GM23338 (cell line): Measurements from ENCODE around the gene ATP4A. TPM values are rescaled to one million over a fixed set of nuclear protein-coding genes. Genes with fewer than 3 reads are reported as not detected.

Experiments
- ATAC-seq: fragments of 200-7000 bp; cut with Tn5 transposase; 3 replicates; pipeline ENCODE4 v1.9.1; 2020
- DNase-seq: peaks from one replicate; pipeline ENCODE4 v3.0.0-alpha.2; 2015; ENCODE audit warnings: low spot score
- H2AFZ ChIP-seq: fragments of 200-600 bp; sonication (generic); 2 replicates; pipeline ENCODE4 v1.8.0; 2016; ENCODE audit warnings: antibody characterized with exemption, mild to moderate bottlenecking, moderate library complexity
- H3F3A ChIP-seq: fragments of 200-600 bp; sonication (generic); replicated peaks from 2 replicates; pipeline ENCODE4 v1.8.0; 2017; ENCODE audit warnings: antibody characterized with exemption, mixed run types, low read depth
- H3K27ac ChIP-seq: fragments of 200-600 bp; sonication (generic); 2 replicates; pipeline ENCODE4 v1.6.1; 2016; ENCODE audit warnings: low read depth
- H3K27me3 ChIP-seq: fragments of 200-600 bp; sonication (generic); 2 replicates; pipeline ENCODE4 v1.8.0; 2016; ENCODE audit warnings: mild to moderate bottlenecking, mixed run types, moderate library complexity; ENCODE audit not compliant: insufficient read depth
- H3K36me3 ChIP-seq: fragments of 200-600 bp; sonication (generic); 2 replicates; pipeline ENCODE4 v1.8.0; 2016; ENCODE audit warnings: mild to moderate bottlenecking; ENCODE audit not compliant: insufficient read depth
- H3K4me1 ChIP-seq: fragments of 200-600 bp; sonication (generic); 2 replicates; pipeline ENCODE4 v1.8.0; 2016; ENCODE audit warnings: mild to moderate bottlenecking, moderate library complexity; ENCODE audit not compliant: insufficient read depth
- H3K4me2 ChIP-seq: fragments of 200-600 bp; sonication (generic); 2 replicates; pipeline ENCODE4 v1.7.1; 2017; ENCODE audit warnings: mixed run types
- H3K4me3 ChIP-seq: fragments of 200-600 bp; sonication (generic); 2 replicates; pipeline ENCODE4 v1.6.1; 2016; ENCODE audit warnings: mixed run types
- H3K79me2 ChIP-seq: fragments of 200-600 bp; sonication (generic); replicated peaks from 2 replicates; pipeline ENCODE4 v1.8.0; 2017; ENCODE audit warnings: mild to moderate bottlenecking; ENCODE audit not compliant: insufficient read depth
- H3K9me2 ChIP-seq: fragments of 200-600 bp; sonication (generic); 2 replicates; pipeline ENCODE4 v1.8.0; 2017; ENCODE audit not compliant: insufficient read depth
- H4K20me1 ChIP-seq: fragments of 200-600 bp; sonication (generic); replicated peaks from 2 replicates; pipeline ENCODE4 v1.8.0; 2017; ENCODE audit warnings: mild to moderate bottlenecking; ENCODE audit not compliant: insufficient read depth
- H3K27ac Mint-ChIP-seq: 2 replicates; pipeline ENCODE4 v1.8.0; 2020; ENCODE audit warnings: inconsistent platforms, mild to moderate bottlenecking, moderate library complexity, mixed read lengths
- H3K27me3 Mint-ChIP-seq: 3 replicates; pipeline ENCODE4 v1.8.0; 2022; ENCODE audit warnings: low read depth, mild to moderate bottlenecking, moderate library complexity, mixed read lengths, inconsistent platforms; ENCODE audit not compliant: insufficient read depth, poor library complexity
- H3K36me3 Mint-ChIP-seq: 3 replicates; pipeline ENCODE4 v1.8.0; 2021; ENCODE audit warnings: low read depth, mild to moderate bottlenecking, inconsistent platforms, moderate library complexity, mixed read lengths
- H3K4me1 Mint-ChIP-seq: 3 replicates; pipeline ENCODE4 v1.8.0; 2020; ENCODE audit warnings: mild to moderate bottlenecking, inconsistent platforms, mixed read lengths
- H3K4me3 Mint-ChIP-seq: 3 replicates; pipeline ENCODE4 v1.8.0; 2021; ENCODE audit warnings: moderate library complexity, mild to moderate bottlenecking, inconsistent platforms, mixed read lengths
- H3K9me3 Mint-ChIP-seq: 3 replicates; pipeline ENCODE4 v1.8.0; 2020; ENCODE audit warnings: moderate library complexity, mild to moderate bottlenecking, inconsistent platforms, mixed read lengths
- CREB1 ChIP-seq: fragments of 250-450 bp; sonication (Bioruptor Pico); IDR thresholded peaks from 2 replicates; pipeline ENCODE4 v1.5.0; 2020; ENCODE audit warnings: low read depth, mild to moderate bottlenecking, moderate library complexity
- EZH2 ChIP-seq: fragments of 200-600 bp; sonication (generic); IDR thresholded peaks from one replicate; pipeline ENCODE4 v1.8.0; 2017; ENCODE audit warnings: antibody characterized with exemption, mild to moderate bottlenecking, low read depth; ENCODE audit not compliant: unreplicated experiment
- EZH2phosphoT487 ChIP-seq: fragments of 200-600 bp; sonication (generic); IDR thresholded peaks from one replicate; pipeline ENCODE4 v1.8.1; 2018; ENCODE audit warnings: antibody characterized with exemption; ENCODE audit not compliant: unreplicated experiment
- JUNB ChIP-seq: IDR thresholded peaks from one replicate; pipeline ENCODE4 v1.6.1; 2016; ENCODE audit warnings: antibody characterized with exemption; ENCODE audit not compliant: unreplicated experiment
- NANOG ChIP-seq: IDR thresholded peaks from 2 replicates; pipeline ENCODE4 v1.6.1; 2016; ENCODE audit warnings: antibody characterized with exemption, borderline replicate concordance
- POLR2AphosphoS5 ChIP-seq: IDR thresholded peaks from 2 replicates; pipeline ENCODE4 v1.6.1; 2016; ENCODE audit warnings: antibody characterized with exemption, low read depth
- STAT1 ChIP-seq: IDR thresholded peaks from one replicate; pipeline ENCODE4 v1.6.1; 2016; ENCODE audit warnings: antibody characterized with exemption; ENCODE audit not compliant: unreplicated experiment
- ZNF114 ChIP-seq: fragments of 250-450 bp; sonication (Bioruptor Pico); IDR thresholded peaks from 2 replicates; pipeline ENCODE4 v1.5.0; 2020; ENCODE audit warnings: mild to moderate bottlenecking, moderate library complexity
- ZNF331 ChIP-seq: fragments of 250-450 bp; sonication (Bioruptor Pico); IDR thresholded peaks from 2 replicates; pipeline ENCODE4 v1.5.0; 2020; ENCODE audit warnings: low read depth, mild to moderate bottlenecking, moderate library complexity
- polyA plus RNA-seq: library from polyadenylated mRNA; unstranded; fragments of >200 nt; fragmentation: Nextera tagmentation; extraction: Ambion mirVana; gene quantifications from 2 replicates; pipeline ENCODE4 v1.2.1, GENCODE V29; 2016
- total RNA-seq: library from RNA; depleted of rRNA; stranded (reverse); fragments of >200 nt; shearing (Covaris generic); gene quantifications from 2 replicates; pipeline ENCODE4 v1.2.3, GENCODE V29; 2014
- TF ChIP-seq, protein P1 (sequence below): IDR thresholded peaks from 2 replicates; pipeline ENCODE4 v1.6.1; 2016; ENCODE audit warnings: antibody characterized with exemption
- TF ChIP-seq, protein P2 (sequence below): fragments of 250-450 bp; sonication (Bioruptor Pico); IDR thresholded peaks from 2 replicates; pipeline ENCODE4 v1.5.0; 2020; ENCODE audit warnings: mild to moderate bottlenecking, moderate library complexity
- TF ChIP-seq, protein P3 (sequence below): IDR thresholded peaks from one replicate; pipeline ENCODE4 v1.6.1; 2018; ENCODE audit warnings: antibody characterized with exemption; ENCODE audit not compliant: unreplicated experiment
- TF ChIP-seq, protein P4 (sequence below), 2 experiments: fragments of 200-600 bp in 1 of 2; sonication (generic) in 1 of 2; conservative IDR thresholded peaks; 2 replicates each; pipeline versions ENCODE4 v1.5.1 to v1.6.1; 2016 to 2017; ENCODE audit warnings: antibody characterized with exemption in 2 of 2, low read depth in 2 of 2, mild to moderate bottlenecking in 2 of 2, moderate library complexity in 1 of 2

ATP4A gene
- total and polyA plus RNA-seq, 2 experiments from 2014 or later, result 0.61 to 0.63 TPM

DNA sequence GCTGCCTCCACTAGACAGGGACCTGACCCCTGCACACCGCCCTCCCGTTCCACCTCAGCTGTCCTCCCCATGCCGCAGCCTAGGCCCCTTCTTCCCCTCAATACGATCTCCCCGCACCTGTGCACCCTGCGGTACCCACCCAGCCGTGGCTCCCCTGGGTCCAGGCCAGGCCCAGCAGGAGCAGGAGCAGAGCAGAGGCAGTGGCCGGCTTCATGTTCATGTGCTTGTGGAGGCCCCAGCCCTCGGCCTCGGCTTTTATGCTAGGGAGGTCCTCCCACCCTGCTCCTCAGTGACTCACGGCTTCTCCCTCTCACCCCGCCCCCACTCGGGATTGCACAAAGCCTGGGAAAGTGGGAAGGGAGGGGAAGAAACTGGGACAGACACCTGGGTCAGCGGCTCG lies 61.8 kb downstream of the ATP4A start:
- no peak overlapping the region for H3K4me3 Mint-ChIP-seq
- no peaks in the 10 kb centered on the region for H3K9me3 Mint-ChIP-seq
- Histone ChIP-seq H2AFZ (no peak overlapping the region), H3K4me2 (no peak overlapping the region), H3K9me2 (no peaks in the 10 kb centered on the region), H3K27ac (no peak overlapping the region), H3K79me2 (0 out of 2 replicates have a peak, but pooled peaks cover 5% of the 10 kb centered on the region), H3K36me3 (peaks cover 29% of the 10 kb centered on the region), H3K4me1 (no peaks in the 10 kb centered on the region), H3K4me3 (no peak overlapping the region), H3K27me3 (no peaks in the 10 kb centered on the region), H3F3A (peaks cover 9% of the 10 kb centered on the region; the same call in 1 of the 2 replicates), H4K20me1 (peaks cover 13% of the 10 kb centered on the region)
- peaks cover 23% of the 10 kb centered on the region for H3K27me3 Mint-ChIP-seq
- H3K27ac Mint-ChIP-seq, result peak overlapping the region; percentile 56; the same call in 1 of the 2 replicates
- DNase-seq, result no peak
- H3K4me1 Mint-ChIP-seq, result peaks cover 14% of the 10 kb centered on the region
- H3K36me3 Mint-ChIP-seq, result peaks cover 94% of the 10 kb centered on the region
- TF ChIP-seq, protein P1, sequence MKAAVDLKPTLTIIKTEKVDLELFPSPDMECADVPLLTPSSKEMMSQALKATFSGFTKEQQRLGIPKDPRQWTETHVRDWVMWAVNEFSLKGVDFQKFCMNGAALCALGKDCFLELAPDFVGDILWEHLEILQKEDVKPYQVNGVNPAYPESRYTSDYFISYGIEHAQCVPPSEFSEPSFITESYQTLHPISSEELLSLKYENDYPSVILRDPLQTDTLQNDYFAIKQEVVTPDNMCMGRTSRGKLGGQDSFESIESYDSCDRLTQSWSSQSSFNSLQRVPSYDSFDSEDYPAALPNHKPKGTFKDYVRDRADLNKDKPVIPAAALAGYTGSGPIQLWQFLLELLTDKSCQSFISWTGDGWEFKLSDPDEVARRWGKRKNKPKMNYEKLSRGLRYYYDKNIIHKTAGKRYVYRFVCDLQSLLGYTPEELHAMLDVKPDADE, result no peak
- TF ChIP-seq STAT1 (no peak), EZH2phosphoT487 (no peak), ZNF114 (no peak), JUNB (no peak), ZNF331 (CRISPR knock-in tag) (no peak), EZH2 (no peak), CREB1 (no peak), POLR2AphosphoS5 (no peak), NANOG (no peak)
- TF ChIP-seq, protein P2, sequence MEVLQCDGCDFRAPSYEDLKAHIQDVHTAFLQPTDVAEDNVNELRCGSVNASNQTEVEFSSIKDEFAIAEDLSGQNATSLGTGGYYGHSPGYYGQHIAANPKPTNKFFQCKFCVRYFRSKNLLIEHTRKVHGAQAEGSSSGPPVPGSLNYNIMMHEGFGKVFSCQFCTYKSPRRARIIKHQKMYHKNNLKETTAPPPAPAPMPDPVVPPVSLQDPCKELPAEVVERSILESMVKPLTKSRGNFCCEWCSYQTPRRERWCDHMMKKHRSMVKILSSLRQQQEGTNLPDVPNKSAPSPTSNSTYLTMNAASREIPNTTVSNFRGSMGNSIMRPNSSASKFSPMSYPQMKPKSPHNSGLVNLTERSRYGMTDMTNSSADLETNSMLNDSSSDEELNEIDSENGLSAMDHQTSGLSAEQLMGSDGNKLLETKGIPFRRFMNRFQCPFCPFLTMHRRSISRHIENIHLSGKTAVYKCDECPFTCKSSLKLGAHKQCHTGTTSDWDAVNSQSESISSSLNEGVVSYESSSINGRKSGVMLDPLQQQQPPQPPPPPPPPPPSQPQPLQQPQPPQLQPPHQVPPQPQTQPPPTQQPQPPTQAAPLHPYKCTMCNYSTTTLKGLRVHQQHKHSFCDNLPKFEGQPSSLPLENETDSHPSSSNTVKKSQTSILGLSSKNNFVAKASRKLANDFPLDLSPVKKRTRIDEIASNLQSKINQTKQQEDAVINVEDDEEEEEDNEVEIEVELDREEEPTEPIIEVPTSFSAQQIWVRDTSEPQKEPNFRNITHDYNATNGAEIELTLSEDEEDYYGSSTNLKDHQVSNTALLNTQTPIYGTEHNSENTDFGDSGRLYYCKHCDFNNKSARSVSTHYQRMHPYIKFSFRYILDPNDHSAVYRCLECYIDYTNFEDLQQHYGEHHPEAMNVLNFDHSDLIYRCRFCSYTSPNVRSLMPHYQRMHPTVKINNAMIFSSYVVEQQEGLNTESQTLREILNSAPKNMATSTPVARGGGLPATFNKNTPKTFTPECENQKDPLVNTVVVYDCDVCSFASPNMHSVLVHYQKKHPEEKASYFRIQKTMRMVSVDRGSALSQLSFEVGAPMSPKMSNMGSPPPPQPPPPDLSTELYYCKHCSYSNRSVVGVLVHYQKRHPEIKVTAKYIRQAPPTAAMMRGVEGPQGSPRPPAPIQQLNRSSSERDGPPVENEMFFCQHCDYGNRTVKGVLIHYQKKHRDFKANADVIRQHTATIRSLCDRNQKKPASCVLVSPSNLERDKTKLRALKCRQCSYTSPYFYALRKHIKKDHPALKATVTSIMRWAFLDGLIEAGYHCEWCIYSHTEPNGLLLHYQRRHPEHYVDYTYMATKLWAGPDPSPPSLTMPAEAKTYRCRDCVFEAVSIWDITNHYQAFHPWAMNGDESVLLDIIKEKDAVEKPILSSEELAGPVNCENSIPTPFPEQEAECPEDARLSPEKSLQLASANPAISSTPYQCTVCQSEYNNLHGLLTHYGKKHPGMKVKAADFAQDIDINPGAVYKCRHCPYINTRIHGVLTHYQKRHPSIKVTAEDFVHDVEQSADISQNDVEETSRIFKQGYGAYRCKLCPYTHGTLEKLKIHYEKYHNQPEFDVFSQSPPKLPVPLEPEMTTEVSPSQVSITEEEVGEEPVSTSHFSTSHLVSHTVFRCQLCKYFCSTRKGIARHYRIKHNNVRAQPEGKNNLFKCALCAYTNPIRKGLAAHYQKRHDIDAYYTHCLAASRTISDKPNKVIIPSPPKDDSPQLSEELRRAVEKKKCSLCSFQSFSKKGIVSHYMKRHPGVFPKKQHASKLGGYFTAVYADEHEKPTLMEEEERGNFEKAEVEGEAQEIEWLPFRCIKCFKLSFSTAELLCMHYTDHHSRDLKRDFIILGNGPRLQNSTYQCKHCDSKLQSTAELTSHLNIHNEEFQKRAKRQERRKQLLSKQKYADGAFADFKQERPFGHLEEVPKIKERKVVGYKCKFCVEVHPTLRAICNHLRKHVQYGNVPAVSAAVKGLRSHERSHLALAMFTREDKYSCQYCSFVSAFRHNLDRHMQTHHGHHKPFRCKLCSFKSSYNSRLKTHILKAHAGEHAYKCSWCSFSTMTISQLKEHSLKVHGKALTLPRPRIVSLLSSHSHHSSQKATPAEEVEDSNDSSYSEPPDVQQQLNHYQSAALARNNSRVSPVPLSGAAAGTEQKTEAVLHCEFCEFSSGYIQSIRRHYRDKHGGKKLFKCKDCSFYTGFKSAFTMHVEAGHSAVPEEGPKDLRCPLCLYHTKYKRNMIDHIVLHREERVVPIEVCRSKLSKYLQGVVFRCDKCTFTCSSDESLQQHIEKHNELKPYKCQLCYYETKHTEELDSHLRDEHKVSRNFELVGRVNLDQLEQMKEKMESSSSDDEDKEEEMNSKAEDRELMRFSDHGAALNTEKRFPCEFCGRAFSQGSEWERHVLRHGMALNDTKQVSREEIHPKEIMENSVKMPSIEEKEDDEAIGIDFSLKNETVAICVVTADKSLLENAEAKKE (CRISPR knock-in tag), result no peak
- TF ChIP-seq, protein P3, sequence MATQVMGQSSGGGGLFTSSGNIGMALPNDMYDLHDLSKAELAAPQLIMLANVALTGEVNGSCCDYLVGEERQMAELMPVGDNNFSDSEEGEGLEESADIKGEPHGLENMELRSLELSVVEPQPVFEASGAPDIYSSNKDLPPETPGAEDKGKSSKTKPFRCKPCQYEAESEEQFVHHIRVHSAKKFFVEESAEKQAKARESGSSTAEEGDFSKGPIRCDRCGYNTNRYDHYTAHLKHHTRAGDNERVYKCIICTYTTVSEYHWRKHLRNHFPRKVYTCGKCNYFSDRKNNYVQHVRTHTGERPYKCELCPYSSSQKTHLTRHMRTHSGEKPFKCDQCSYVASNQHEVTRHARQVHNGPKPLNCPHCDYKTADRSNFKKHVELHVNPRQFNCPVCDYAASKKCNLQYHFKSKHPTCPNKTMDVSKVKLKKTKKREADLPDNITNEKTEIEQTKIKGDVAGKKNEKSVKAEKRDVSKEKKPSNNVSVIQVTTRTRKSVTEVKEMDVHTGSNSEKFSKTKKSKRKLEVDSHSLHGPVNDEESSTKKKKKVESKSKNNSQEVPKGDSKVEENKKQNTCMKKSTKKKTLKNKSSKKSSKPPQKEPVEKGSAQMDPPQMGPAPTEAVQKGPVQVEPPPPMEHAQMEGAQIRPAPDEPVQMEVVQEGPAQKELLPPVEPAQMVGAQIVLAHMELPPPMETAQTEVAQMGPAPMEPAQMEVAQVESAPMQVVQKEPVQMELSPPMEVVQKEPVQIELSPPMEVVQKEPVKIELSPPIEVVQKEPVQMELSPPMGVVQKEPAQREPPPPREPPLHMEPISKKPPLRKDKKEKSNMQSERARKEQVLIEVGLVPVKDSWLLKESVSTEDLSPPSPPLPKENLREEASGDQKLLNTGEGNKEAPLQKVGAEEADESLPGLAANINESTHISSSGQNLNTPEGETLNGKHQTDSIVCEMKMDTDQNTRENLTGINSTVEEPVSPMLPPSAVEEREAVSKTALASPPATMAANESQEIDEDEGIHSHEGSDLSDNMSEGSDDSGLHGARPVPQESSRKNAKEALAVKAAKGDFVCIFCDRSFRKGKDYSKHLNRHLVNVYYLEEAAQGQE, result no peak
- TF ChIP-seq, protein P4, sequence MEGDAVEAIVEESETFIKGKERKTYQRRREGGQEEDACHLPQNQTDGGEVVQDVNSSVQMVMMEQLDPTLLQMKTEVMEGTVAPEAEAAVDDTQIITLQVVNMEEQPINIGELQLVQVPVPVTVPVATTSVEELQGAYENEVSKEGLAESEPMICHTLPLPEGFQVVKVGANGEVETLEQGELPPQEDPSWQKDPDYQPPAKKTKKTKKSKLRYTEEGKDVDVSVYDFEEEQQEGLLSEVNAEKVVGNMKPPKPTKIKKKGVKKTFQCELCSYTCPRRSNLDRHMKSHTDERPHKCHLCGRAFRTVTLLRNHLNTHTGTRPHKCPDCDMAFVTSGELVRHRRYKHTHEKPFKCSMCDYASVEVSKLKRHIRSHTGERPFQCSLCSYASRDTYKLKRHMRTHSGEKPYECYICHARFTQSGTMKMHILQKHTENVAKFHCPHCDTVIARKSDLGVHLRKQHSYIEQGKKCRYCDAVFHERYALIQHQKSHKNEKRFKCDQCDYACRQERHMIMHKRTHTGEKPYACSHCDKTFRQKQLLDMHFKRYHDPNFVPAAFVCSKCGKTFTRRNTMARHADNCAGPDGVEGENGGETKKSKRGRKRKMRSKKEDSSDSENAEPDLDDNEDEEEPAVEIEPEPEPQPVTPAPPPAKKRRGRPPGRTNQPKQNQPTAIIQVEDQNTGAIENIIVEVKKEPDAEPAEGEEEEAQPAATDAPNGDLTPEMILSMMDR (conservative IDR thresholded peaks at IDR 0.05; ENCODE audit: low read depth in 2 of 2), result no peak
- no peak for ATAC-seq
